Esophagus muscularis mucosa (tissue), 4 donors: ENCODE results near the gene FRK.

Experiments
- CTCF ChIP-seq, 3 experiments: fragments of 200-600 bp in 2 of 3; fragments of 450-650 bp in 1 of 3; sonication (generic) in 2 of 3; IDR thresholded peaks; one replicate each; pipeline ENCODE4 v1.5.1; 2017 to 2019; ENCODE audit warnings: antibody characterized with exemption in 3 of 3, mild to moderate bottlenecking in 2 of 3, moderate library complexity in 1 of 3
- EP300 ChIP-seq: sonication (generic); formaldehyde crosslinking; IDR thresholded peaks from one replicate; pipeline ENCODE4 v1.6.1; 2017; ENCODE audit warnings: antibody characterized with exemption
- POLR2A ChIP-seq: fragments of 450-650 bp; IDR thresholded peaks from one replicate; pipeline ENCODE4 v1.6.1; 2017; ENCODE audit warnings: antibody characterized with exemption, moderate library complexity, mild to moderate bottlenecking, low read depth
- POLR2AphosphoS5 ChIP-seq, 2 donors: sonication (generic); formaldehyde crosslinking; IDR thresholded peaks; one replicate each; pipeline ENCODE4 v1.6.1; 2017; ENCODE audit warnings: antibody characterized with exemption in 2 of 2

- no peak for TF ChIP-seq CTCF (IDR thresholded peaks at IDR 0.05)
- TF ChIP-seq POLR2A = no peak
- no peak for TF ChIP-seq EP300
- no peak for TF ChIP-seq POLR2AphosphoS5 (IDR thresholded peaks at IDR 0.05)
Observed at GRCh38 chr6:116108836-116109235, 48.1 kb upstream of the FRK start.
